Gastroesophageal sphincter (tissue), 4 donors: ENCODE measurements around the gene RAB3IL1. TPM values are rescaled to one million over a fixed set of nuclear protein-coding genes. Genes with fewer than 3 reads are reported as not detected.

ENCODE experiments used
- ATAC-seq: fragments of 150-250 bp; one replicate; pipeline ENCODE4 v1.9.1; 2016; ENCODE audit warnings: mild to moderate bottlenecking, moderate library complexity
- H3K27ac ChIP-seq, 4 donors: fragments of 200-600 bp; sonication (generic) in 3 of 4; 1 replicate in 3 of 4; 2 replicates in 1 of 4; pipeline ENCODE4 v1.5.1; 2016 to 2019
- H3K27me3 ChIP-seq: fragments of 200-600 bp; sonication (generic); one replicate; pipeline ENCODE4 v1.5.1; 2019
- H3K36me3 ChIP-seq, 2 donors: fragments of 200-600 bp; sonication (generic); one replicate each; pipeline ENCODE4 v1.5.1; 2019; ENCODE audit warnings: control low read depth in 1 of 2
- H3K4me1 ChIP-seq, 3 donors: fragments of 200-600 bp; sonication (generic); 1 replicate in 2 of 3; 2 replicates in 1 of 3; pipeline ENCODE4 v1.5.1; 2016 to 2019; ENCODE audit warnings: control low read depth in 2 of 3
- H3K4me3 ChIP-seq, 2 donors: fragments of 200-600 bp; sonication (generic); one replicate each; pipeline ENCODE4 v1.5.1; 2019; ENCODE audit warnings: mild to moderate bottlenecking in 1 of 2, moderate library complexity in 1 of 2
- H3K9me3 ChIP-seq, 3 donors: fragments of 200-600 bp; sonication (generic); one replicate each; pipeline ENCODE4 v1.5.1; 2017 to 2019; ENCODE audit warnings: control low read depth in 2 of 3
- EP300 ChIP-seq: sonication (generic); formaldehyde crosslinking; IDR thresholded peaks from one replicate; pipeline ENCODE4 v1.6.1; 2017; ENCODE audit warnings: antibody characterized with exemption, mild to moderate bottlenecking
- POLR2A ChIP-seq, 2 donors: fragments of 450-650 bp; IDR thresholded peaks; one replicate each; pipeline ENCODE4 v1.6.1; 2017; ENCODE audit warnings: antibody characterized with exemption in 2 of 2, mild to moderate bottlenecking in 2 of 2, moderate library complexity in 1 of 2
- POLR2AphosphoS5 ChIP-seq: sonication (generic); formaldehyde crosslinking; IDR thresholded peaks from one replicate; pipeline ENCODE4 v1.6.1; 2017; ENCODE audit warnings: antibody characterized with exemption
- WGBS, 2 donors: methylation state at CpG; one replicate each; pipeline ENCODE4 v1.1.5; 2018; ENCODE audit warnings: low coverage in 1 of 2; 5-methylcytosine and 5-hydroxymethylcytosine counted together
- total RNA-seq, 4 donors: library from RNA; depleted of rRNA; stranded (reverse); fragments of >200 nt; gene quantifications; one replicate each; pipeline ENCODE4 v1.1.0, GENCODE V29; 2016
- TF ChIP-seq, protein P1 (sequence below), 4 experiments: fragments of 200-600 bp in 2 of 4; fragments of 450-650 bp in 2 of 4; sonication (generic) in 1 of 4; IDR thresholded peaks; one replicate each; pipeline ENCODE4 v1.5.1; 2017 to 2019; ENCODE audit warnings: antibody characterized with exemption in 4 of 4, mild to moderate bottlenecking in 2 of 4, moderate library complexity in 2 of 4

RAB3IL1 gene
- total RNA-seq, 4 donors from 2014 or later = 11.5 to 22.1 (median 14.7) TPM

DNA sequence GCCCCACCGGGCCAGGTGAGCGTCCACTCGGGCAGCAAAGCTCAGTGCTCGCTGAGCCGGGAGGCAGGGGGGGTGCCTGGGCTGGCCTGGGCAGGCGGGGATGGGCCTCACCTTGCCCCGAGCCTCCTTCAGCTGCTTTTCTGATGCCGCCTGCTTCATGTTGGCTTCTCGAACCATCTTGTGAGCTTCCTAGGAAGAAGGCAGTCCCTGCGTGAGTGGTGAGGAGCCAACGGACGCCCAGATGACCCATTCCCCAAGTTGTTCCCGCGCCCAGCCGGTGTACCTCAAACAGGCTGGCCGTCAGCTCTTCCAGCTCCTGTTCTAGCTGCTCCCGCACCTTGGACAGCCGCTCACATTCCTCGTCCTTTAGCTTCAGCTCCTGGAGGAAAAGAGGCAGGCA is 10.1 kb downstream of the RAB3IL1 start:
- H3K4me1 ChIP-seq = peaks cover 0 to 48% (median 16%) of the 10 kb centered on the region in 3 donors
- 91% methylated on average over 4 of the region's 19 CpGs; no CpG with 5 or more reads in 1 of the 2 donors for WGBS, 2 donors
- H3K27me3 ChIP-seq = no peaks in the 10 kb centered on the region
- peaks cover 0 to 57% of the 10 kb centered on the region in 2 donors for H3K36me3 ChIP-seq
- no peak overlapping the region for H3K4me3 ChIP-seq
- H3K27ac ChIP-seq = no peak overlapping the region
- no peak for ATAC-seq
- TF ChIP-seq, protein P1, sequence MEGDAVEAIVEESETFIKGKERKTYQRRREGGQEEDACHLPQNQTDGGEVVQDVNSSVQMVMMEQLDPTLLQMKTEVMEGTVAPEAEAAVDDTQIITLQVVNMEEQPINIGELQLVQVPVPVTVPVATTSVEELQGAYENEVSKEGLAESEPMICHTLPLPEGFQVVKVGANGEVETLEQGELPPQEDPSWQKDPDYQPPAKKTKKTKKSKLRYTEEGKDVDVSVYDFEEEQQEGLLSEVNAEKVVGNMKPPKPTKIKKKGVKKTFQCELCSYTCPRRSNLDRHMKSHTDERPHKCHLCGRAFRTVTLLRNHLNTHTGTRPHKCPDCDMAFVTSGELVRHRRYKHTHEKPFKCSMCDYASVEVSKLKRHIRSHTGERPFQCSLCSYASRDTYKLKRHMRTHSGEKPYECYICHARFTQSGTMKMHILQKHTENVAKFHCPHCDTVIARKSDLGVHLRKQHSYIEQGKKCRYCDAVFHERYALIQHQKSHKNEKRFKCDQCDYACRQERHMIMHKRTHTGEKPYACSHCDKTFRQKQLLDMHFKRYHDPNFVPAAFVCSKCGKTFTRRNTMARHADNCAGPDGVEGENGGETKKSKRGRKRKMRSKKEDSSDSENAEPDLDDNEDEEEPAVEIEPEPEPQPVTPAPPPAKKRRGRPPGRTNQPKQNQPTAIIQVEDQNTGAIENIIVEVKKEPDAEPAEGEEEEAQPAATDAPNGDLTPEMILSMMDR (IDR thresholded peaks at IDR 0.05) = no peak
- TF ChIP-seq EP300 = no peak
- TF ChIP-seq POLR2AphosphoS5 = no peak
- TF ChIP-seq POLR2A (IDR thresholded peaks at IDR 0.05) = no peak
- no peaks in the 10 kb centered on the region for H3K9me3 ChIP-seq

DNA sequence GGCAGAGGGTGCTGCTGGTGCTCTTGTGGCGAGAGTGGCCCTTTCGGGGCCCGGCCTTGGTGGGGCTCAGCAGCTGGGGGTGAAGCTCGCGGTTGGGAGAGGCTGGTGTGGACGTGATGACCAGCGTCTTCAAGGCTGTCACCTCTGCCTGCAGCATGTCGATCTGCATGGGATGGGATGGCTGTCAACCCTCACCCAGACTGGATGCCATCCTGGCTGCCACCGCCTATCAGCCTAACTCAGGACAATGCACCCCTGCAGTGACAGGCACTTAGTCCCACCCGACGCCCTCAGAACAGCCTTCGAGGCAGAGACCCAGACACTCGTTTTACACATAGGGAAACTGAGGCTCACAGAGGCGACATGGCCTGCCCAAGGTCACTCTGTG is 10.8 kb downstream of the RAB3IL1 start:
- Histone ChIP-seq H3K27ac (no peak overlapping the region), H3K27me3 (no peaks in the 10 kb centered on the region), H3K36me3 (peaks cover 0 to 65% of the 10 kb centered on the region in 2 donors), H3K9me3 (no peaks in the 10 kb centered on the region), H3K4me1 (peaks cover 0 to 40% (median 8%) of the 10 kb centered on the region in 3 donors), H3K4me3 (no peak overlapping the region)
- 60% methylated on average over 1 of the region's 14 CpGs; no CpG with 5 or more reads in 1 of the 2 donors for WGBS, 2 donors
- no peak for TF ChIP-seq POLR2A (IDR thresholded peaks at IDR 0.05)
- TF ChIP-seq, protein P1 (IDR thresholded peaks at IDR 0.05) = no peak
- no peak for TF ChIP-seq EP300
- ATAC-seq = no peak

DNA sequence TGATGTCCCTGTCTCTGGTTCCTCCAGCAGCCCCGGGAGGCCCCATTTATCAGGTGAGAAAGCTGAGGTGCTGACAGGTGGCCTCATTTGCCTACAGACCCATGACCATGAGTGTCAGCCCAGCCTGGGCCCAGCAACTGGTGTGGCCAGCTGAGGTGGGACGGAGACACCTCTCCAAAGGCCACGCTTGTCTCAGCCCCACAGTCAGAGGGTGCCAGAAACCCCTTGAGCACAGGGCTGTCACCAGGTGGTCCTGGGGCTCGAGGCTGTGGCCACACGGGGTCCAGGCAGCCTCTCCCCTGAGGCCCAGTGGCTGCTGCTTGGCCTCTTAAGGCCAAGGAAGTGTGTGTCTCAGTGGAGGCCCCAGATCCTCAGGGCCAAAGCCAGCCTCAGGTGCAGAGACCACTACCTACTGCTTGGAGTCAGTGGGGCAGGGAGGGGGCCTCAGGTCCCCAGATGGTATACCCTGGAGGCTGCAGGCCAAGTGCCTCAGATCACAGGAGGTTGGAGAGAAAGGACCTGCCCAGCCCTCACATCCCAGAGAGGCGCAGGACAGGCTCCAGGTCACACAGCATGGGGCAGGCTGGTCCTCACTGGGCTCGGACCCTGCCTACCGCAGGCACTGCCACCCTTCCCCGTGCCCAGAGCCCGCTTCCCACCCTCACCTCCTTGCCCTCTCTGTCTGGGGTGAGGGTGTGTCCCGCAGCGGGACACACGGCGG is 11.4 kb downstream of the RAB3IL1 start:
- no peaks in the 10 kb centered on the region for H3K27me3 ChIP-seq
- H3K36me3 ChIP-seq = peaks cover 0 to 70% of the 10 kb centered on the region in 2 donors
- H3K27ac ChIP-seq = no peak overlapping the region
- no CpG with 5 or more reads among the region's 14 CpGs for WGBS, 2 donors
- TF ChIP-seq POLR2AphosphoS5 (no peak), POLR2A (IDR thresholded peaks at IDR 0.05) (no peak), EP300 (no peak)
- TF ChIP-seq, protein P1 (IDR thresholded peaks at IDR 0.05) = no peak
- H3K4me1 ChIP-seq = peaks cover 0 to 35% (median 3%) of the 10 kb centered on the region in 3 donors
- H3K4me3 ChIP-seq = no peak overlapping the region
- H3K9me3 ChIP-seq = no peaks in the 10 kb centered on the region
- no peak for ATAC-seq

DNA sequence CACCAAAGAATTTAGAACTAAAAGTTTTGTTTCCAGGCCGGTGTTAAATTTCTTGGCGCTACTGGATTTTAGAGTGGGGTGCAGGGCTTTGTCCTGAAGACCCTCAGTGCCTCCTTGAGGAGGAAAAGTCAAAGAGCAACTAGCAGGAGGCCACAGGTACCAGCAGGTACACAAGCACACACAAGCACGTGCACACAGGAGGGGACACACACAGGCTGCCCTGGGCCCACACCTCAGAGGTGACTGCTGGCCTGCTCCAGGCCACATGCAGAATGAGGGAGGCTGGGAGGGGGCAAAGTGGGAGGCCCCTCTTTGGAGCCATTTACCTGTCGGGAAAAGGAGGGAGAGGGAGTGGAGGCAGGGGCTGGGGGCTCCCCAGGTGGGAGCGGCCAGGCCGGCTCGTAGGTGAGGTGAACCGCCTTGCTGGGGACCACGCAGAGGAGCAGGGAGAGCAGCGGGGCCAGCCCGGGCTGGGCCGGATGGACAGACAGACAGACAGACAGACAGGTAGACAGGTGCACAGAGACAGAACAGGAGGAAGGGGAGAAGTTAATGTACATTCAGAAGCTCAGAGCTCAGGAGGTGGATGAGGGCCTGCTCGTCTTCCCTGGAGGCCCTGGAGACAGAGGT is 12.2 kb downstream of the RAB3IL1 start:
- H3K27ac ChIP-seq = no peak overlapping the region
- H3K4me3 ChIP-seq = no peak overlapping the region
- 79 to 87% methylated on average over 3 to 6 of the region's 13 CpGs for WGBS, 2 donors
- H3K9me3 ChIP-seq = no peaks in the 10 kb centered on the region
- peaks cover 0 to 27% (median 3%) of the 10 kb centered on the region in 3 donors for H3K4me1 ChIP-seq
- no peak for TF ChIP-seq POLR2A (IDR thresholded peaks at IDR 0.05)
- ATAC-seq = no peak
- H3K27me3 ChIP-seq = no peaks in the 10 kb centered on the region
- peaks cover 0 to 78% of the 10 kb centered on the region in 2 donors for H3K36me3 ChIP-seq

DNA sequence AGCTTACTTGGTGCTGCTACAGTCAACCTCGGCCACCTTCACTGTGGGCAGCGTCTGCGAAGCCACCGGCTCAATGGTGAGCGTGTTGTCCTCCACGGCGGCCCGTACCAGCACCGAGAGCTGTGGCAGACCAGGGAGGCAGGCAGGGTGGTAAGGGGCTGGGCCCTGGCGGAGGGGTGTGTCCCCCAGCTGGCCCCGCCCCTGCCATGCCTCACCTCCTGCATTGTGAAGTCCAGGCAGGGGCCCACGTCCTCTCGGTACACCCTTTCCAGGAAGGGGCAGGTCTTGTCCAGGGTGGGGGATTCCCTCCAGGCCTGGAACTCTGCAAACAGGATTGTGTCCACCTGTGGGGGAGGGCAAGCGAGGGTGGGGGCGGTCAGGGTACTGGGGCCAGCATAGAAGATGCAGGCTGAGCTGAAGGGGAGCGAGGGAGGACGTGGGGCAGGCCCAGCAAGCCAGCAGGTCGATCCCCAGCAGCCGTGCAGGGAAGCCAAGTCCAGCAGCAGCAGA is 12.8 kb downstream of the RAB3IL1 start:
- Histone ChIP-seq H3K4me3 (no peak overlapping the region), H3K4me1 (peaks cover 0 to 26% (median 3%) of the 10 kb centered on the region in 3 donors), H3K36me3 (peaks cover 0 to 84% of the 10 kb centered on the region in 2 donors), H3K9me3 (no peaks in the 10 kb centered on the region), H3K27me3 (no peaks in the 10 kb centered on the region), H3K27ac (peak overlapping the region in 1 of 4 donors; percentile 11)
- TF ChIP-seq, protein P1 (IDR thresholded peaks at IDR 0.05) = no peak
- no peak for TF ChIP-seq EP300
- TF ChIP-seq POLR2AphosphoS5 = no peak
- no peak for TF ChIP-seq POLR2A (IDR thresholded peaks at IDR 0.05)
- 60 to 70% methylated on average over 1 to 4 of the region's 19 CpGs for WGBS, 2 donors
- ATAC-seq = no peak
